Hindlimb muscle (tissue), 1 donor: ENCODE measurements around the gene GRID1. TPM values are rescaled to one million over a fixed set of nuclear protein-coding genes. Genes with fewer than 3 reads are reported as not detected.

Experiments used
- DNase-seq: peaks from one replicate; pipeline ENCODE4 v3.0.0-alpha.2; 2013
- polyA plus RNA-seq: library from polyadenylated mRNA; unstranded; fragments of 120-200 nt; gene quantifications from one replicate; pipeline ENCODE4 v1.2.1, GENCODE V29; 2013; ENCODE audit not compliant: insufficient read length

GRID1 gene
- polyA plus RNA-seq, 1 donor: 3.0 TPM

DNA sequence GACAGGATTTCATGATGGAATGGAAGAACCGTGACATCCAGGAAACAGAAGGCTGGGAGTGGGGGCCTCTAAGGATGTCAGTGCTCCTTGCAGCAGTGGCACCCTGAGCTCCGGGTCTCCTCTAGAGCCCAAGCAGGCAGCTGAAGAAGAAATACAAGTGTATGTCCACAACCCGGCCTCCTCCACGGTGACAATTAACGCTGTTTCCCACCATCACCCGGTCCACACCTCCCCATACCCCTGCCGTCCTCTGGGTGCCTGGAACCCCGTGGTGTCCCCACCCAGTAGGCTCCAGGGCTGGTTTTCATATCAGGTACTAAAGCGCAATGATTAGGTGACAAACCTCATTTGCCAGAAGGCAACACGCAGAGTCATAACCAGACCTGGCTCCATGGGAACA, 30.3 kb downstream of the GRID1 start:
- DNase-seq: no peak

DNA sequence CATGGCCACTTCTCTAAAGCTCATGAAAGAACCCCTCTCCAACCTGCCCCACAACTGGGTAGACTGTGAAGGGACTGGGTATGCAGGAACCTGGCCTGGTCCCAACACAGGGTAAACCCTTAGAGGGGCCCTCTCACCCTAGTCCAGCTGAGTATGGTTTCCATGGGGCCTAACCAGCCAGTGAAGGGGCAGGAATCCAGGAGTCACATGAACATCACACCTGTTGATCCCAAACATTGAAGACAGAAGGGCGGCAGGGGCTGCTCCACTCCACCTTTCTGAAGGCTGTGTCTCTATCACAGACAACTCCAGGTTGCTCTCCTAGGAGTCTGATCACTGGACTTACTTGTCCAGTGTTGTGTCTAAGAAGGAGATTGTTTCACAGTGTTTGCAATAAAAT, 30.8 kb downstream of the GRID1 start:
- no peak for DNase-seq

DNA sequence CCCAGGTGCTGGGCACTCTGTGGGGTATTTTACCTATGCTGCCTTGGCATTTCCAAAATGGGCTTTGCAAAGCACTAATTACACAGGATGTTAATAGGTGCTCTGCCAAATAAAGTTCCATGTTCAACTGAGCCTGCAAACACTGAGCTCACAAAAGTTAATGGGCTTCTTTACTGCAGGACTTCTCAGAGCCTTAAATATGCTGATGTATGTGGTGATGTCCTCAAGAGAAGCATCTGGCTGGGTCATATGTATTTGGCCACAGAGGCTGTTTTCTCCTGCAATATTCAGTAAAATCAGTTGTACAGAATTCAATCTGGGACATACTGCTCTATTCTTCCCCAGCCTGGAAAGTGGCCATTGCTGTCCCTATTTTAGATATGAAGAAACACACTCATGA, 31.3 kb downstream of the GRID1 start:
- no peak for DNase-seq

DNA sequence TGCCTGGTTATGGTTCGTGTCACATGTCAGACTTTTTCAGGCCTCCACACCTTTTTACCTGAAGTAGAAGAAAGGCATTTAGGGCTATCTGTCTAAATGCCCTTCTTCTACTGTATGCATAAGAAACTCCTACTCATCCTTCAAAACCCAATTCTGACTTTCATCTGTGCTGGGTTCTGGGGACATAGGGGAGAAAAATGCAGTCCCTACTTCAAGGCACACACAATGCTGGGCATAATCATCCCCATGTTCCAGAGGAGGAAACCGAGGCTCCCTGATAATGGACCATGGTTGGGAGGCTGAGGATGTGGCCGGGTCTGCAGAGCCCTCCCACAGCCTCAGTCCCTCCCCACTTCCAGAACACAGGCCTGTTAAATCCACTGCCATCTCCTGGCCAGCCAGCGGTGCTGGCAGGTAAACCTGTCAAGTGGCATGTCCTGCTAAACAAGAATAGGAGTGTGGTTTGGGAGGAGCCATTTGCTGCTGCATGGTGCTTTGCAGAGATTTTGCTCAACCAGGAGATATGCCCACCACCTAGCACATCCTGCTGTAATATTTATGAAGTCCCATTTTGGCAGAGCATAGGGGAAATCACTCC, 32.0 kb downstream of the GRID1 start:
- DNase-seq: no peak

DNA sequence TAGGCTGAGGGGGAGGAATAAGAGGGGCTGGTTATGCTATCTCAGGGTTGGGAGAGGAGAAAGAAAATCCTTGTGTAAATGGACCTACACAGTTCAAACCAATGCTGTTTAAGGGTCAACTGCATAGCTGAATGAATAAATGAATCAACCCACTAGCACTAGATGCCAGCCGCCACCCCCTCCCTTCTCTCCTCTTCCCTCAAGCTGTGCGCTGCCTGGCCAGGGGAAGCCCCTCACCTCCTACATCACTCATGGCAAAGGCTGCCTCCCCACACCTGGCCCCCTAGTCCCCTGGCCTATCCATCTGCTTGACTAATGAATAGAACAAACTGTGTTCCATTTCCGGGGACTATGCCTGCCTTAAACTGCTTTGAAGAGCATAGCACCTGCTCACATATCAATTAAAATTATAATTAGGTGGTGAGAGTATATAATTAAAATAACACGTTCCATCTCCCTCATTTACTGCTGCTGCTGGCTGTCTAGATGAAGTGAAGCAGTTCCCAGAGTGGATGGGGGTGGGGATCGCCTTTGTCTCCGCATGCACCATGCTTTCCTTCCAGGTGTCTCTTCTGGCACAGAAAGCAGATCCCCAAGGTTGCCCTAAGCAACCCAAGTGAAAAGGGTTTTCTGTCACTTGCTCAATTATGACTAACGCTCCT, 32.6 kb downstream of the GRID1 start:
- DNase-seq: no peak

DNA sequence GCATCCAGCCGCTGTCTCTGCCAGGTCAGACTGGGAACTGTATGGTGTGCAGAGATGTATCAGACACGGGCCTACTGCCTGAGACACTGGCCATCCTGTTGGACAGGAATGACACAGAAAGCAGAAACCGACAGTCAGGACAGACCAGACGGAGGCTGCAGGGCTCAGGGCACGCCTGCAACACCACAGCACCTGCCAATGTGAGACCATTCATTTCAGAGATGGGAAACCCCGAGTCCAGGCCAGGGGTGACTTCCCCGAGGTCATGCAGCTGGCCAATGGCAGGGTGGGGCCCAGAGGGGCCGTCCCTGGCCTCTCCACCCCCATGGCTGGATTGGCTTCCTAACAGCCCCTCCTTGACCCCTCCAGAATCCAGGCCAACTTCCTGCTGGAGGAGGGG, 34.7 kb downstream of the GRID1 start:
- no peak for DNase-seq

DNA sequence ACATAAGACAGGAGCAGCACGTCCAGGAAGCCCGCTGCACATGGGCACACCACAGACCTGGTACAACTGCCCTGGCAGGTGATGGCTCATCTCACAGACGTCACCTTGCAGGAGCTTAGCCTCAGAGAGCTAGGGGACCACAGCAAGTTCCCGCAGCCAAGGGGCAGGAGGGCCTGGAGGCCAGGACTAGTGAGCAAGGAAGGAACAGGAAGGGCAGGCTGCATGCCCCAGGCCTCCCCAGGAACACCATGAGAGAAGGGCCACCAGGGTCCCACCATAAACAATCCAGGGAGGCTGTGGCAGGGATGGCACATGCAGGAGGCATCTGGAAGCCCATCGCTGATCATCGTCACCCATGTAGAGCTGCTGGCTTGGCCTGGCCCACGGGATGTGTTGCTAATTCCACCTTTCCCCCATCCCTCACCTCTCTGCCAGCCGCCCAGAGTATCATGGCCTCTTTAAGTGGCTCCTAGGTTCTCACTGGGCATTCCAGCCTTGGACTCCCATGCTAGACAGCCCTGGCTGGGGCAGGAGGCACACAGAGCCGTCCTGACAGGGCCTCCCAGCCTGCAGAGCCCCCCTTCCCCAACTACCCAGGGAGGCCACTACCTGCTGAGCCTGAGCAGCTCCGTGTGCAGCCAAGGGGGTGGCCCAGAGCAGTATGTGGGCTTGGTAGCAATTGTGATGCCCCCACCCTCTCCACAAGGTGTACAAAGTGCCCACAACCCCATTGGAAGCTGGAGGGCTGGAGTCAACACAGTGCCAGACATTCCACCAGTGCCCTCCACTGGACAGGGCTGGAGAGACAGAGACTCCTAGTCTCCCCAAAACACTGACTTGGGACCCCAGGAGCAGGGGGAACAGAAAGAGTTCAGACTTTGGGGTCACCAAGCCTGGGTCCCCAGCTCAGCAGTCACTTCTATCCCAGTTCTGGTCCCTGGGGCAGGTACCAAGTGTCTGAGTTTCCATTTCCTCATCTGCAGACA, 35.5 kb downstream of the GRID1 start:
- no peak for DNase-seq

DNA sequence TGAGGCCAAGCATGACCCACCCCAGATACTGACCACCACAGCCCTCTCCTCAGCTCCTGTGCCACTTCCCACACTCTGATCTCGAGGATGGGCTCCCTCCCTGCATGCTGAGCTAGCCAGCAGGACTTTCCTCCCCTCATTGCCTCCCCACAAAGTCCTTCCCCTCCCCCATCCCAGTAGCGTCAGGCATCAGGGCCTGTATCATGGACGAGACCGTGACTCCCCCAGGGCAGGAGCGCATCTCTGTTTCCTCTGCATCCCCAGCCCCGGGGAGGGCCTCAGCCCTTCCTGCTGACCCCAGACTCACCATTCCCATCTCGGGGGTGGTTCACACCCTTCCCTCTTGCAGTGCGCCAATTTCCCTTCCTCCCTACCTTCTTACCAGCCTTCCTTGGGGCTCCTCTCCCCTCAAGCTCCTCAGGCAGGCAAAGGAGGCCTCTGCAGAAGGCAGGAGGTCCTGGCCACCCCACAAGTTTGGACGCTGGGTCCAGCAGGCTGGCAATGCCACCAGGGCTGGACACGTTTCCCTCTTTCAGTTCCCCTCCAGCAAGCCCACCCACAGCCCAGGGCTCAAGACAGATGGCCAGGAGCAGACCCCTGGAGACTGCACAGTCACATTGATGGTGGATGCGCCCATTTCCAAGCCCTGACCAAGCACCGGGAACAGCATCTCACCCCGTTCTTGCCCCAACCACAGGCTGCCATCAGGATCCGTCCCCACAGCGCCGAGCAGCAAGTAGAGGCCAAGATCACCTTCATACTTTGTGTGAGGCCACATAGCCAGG, 36.5 kb downstream of the GRID1 start:
- no peak for DNase-seq

DNA sequence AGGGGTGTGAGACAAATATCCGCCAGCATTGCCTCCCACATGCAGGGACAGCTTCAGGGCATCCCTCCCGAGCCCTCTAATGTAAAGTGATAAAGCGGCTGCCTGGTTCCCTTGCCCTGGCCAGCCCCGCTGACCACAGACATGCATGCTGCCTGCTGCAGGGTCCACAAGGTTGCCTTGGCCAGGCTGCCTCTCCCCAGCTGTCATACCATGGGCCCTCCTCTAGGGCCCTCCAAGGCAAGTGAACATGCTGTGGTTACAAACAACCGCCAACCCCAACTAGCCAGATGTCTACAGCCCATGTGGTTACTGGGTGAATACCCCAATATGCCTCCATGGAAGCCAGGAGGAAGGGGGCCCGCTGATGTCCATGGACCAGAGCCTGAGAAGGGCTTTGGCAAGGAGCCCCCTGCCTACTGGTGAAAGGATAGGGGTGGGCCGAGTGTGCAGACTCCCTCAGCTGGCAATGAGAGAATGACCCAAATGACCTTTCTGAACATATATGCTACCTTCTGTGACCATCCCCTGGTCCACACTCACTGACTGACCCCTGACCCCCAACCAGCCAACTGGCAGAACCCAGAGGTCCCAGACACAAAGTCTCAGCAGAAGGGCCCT, 37.4 kb downstream of the GRID1 start:
- DNase-seq: no peak

DNA sequence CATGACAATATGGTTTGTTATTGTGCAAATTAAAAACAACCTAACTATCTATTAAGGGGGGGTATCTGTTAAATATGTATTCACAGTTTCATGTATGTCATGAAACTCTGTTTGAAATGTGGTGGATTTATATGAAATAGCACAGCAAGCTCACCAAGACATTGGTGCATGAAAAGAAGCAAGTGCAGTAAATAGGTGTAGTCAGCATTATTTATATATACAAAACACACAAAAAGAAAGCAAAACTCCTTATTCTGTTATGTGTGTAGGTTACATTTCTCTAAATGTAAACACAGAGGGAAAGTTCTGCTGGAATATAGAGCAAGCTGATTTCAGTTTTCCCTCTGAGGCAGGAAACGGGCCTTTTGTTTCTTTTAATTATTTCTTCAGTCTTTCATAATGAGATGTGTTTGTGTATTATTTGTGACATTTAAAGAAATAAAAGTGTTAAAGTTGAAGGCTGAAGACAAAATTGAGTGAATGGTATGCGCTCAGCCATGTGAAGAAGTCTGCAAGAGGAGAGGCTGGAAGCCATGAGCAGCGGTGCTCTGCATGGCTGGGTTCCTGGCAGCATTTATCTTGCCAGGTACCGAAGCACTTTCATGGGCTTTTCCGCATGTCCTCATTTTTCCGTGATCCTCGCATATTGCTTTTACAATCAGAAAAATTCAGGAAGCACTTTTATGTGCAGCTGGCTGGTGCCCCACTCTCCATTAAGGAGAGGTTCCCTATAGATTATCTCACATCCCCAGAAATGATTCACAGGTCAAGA, 38.5 kb downstream of the GRID1 start:
- DNase-seq: no peak

DNA sequence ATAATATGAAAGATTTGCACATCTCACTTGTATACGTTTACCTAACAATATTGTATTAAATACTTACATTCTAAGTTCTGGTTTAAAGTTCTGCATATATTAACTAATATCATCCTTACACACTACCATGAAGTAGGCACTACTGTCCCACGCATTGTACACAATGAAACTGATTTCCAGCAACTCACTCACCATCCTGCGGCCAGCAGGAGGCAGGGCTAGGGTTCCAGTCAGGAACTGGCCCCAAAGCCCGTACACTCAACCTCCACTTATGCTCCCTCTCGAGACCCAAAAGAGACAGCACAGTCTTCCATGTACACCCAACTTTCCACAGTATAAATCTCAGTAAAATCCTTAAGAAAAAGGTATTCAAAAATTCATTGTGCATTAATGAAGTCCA, 41.4 kb downstream of the GRID1 start:
- no peak for DNase-seq

DNA sequence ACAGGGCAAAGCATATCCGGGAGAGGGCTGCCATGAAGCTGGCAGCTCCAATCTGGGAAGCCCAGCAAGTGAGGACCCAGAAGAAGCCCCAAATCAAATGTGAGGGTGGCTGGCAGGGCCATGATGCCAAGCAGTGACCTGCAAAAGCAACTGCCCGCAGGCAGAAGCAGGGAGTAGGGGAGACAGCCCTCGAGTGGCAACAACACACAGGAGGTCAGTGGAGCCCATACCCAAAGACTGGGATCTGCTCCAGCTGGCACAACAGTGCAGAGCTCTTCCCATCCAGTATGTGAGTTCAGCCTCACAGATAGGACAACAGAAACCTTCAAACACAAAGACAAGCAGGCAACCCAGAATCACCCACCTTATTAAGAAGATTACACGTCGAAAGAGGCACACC, 45.0 kb downstream of the GRID1 start:
- no peak for DNase-seq

DNA sequence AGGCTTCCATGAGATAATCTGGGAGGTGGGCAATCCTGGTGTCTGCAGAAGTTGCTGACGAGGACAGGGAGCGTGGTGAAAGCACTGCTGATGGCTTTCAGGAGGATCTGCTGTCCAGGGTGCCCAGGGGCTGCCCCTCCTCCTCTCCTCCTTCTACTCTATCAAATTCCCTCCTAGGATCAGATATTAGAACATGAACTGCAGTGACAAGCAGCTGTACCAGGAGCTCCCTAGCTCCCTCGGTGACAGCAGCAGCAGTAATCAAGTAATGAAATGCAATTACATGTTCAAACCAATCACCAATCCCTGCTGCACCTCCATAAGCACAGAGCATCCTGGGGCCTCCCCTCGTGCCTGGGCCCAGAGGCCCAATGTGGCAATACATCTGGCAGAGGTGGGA, 46.9 kb downstream of the GRID1 start:
- DNase-seq: no peak

DNA sequence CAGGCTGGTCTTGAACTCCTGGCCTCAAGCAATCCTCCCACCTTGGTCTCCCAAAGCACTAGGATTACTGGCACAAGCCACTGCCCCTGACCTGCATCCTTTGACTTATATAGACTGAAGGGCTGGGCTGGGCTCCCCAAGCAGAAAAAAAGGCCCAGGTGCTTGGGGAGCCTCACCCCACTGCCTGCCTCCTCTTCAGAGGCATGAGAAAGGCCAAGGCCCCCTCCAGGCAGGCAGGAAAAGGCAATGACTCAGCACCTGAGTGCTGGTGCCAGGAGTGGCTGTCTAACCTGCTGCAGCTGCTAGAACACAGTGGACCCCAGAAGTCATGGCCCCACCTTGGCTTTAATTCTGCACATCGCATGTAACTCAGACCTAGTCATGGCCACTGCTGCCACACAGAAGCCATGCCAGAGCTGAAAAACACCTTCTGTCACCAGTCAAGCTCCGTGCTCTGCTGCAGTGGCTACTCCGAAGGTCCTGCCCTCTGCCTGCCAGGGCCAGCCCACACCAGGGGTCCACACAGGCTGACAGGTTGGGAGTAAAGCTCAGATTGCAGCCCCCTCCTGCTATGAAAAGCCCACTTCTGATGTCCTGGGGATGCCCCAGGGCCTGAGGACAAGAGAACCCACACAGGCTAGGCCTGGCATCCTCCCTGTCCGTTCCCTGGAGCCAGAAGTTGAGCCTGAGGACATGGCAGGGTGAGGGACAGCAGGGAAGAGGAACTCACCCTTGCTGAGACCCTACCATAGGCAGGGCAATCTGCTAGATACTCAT, 48.5 kb downstream of the GRID1 start:
- DNase-seq: no peak

DNA sequence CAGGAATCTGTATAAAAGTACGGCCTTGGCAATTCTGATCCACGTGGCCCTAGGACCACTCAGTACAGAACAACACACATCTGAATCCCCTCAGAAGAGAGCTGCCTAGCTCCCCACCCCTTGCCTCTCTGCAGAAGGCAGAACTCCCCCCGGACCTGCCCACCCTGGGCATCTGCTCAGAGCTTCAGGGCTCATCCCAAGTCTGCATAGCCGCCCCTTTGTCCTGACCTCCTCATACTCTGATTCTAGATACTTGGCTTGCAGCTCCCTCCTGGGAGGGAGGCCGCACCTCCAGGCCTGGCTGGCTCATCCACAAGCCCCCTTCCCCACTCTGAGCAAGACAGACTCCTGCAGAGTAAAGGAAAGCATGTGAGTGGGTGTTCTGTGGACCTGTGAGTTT, 49.6 kb downstream of the GRID1 start:
- no peak for DNase-seq

DNA sequence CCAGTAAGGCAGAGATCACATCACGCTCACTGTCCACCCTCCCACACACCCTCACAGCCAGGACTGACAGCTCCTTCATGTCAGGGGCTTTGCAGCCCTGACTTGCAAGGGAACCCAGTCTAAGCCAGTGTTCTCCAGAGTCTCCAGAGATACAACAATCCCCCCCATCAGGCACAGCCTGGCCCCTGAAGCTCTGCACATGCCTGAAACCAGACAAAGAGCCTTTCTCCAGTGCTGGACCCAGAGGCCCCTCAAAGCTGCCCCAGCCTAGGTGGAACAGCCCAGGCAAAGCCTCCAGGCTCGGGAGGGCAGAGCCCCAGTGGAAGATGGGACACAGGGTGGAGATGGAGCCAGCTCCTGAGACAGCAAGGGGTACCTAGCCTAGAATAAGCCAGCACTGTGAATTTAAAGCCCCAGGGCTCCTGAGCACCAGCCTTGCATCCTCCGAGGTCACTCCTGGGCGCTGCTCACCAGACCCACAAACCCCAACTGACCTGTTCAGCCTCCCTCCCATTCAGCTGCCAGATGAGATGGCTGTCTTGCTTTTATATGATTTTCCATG, 50.2 kb downstream of the GRID1 start:
- DNase-seq: no peak

DNA sequence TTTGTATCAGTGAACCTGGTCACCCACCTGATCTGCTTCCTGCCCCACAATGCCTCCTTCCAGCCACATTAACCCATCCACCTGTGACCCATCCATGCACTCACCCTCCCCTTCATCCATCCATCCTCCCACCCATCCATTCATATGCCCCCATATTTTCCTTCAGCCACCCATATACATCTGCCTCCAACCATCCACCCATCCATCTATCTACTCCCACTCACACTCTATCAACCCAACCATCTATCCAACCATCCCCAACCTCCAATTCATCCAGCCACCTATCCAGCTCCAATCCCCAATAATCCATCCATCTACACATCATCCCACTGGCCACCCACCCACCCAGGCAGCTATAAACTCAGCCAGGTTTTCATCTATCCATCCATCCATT, 51.0 kb downstream of the GRID1 start:
- no peak for DNase-seq

DNA sequence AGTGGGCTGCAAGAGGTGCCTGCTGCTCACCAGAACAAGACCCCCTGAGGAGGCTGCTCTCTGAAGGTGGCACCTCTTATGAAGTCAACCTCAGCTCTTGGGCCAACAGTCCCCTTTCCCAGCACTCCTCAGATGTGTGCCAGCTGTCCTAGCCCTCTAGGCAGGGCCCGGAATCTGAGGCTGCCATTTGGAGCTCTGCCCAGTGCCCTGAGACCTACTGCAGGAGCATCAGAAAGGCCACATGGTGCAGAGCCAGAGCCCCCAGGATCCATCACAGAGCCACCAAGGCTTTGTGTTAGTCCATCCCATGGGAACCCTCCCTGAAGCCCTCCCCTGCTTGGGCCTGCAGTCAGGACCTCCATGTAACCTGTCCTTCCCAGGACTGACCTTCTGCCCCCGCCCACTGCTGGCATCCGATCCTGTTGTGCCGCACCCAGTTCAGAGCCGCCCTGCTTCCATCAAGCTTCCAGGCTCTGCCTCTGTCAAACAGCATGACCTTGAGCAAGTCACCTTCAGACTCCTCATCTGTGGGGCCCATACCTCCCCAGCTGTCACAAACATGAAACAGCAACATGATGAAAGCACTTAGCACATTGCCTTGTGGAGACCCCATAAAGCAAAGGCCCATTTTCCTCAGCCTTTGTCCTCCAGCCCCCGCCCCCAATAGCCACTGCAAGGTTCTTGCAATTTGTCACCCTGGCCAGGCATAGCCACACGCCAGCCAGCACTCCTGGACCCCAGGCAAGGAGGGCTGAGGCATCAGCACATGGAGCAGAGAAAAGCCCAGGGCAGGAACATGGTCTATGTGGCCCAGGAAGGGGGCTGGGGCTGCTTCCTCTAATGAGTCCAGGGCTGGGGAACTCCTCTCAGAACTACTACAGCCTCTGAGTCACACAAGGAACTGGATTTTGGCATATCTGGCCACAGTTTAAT, 51.7 kb downstream of the GRID1 start:
- DNase-seq: no peak

DNA sequence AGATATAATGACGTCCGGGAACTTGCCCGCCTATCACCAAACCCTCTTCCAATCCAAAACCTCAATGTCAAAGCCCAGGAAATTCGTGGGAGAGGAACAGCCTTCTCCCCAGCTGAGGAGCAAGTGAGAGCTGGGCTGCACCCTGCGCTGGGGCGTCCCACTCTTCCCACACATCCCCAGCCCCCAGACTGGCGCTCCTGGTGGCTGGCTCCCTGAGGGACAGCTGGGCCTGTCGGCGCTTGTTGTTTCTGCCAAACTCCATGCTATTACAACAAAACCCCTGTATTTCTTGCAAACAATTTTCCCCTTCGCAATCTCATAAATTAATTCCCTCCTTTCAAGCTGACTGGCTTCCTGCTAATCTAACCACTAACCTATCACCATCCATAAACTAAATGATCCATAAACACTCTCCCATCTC, 53.0 kb downstream of the GRID1 start:
- DNase-seq: no peak
